ENCODE data around the gene TDRKH. TPM values are rescaled to one million over a fixed set of nuclear protein-coding genes. Genes with fewer than 3 reads are reported as not detected.

Gene TDRKH
- total RNA-seq, 1 donor from 2014 or later = 40.1 TPM

DNA sequence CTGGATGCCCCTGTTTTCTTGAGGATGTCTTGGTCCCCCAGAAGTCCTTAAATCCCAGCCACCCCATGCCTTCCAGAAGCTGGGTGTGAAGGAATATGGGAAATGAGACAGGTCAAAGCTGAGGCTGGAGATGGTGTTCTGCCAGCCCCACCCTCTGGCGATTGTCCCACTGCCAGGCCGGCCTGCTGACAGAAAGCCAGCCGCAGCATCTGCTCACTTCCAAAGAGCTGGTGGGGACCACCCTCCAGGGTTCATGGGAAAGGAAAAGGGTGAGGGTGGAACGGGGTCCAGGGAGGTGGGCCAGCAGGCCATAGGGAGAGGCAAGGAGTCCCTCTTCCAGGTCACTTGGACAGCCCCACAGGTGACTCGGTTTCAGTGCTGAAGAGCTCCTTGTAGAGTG, 16.8 kb upstream of the TDRKH start:
- H3K36me3 Mint-ChIP-seq (ENCODE audit: unreplicated experiment) = no peaks in the 10 kb centered on the region
- peaks cover 8% of the 10 kb centered on the region for H3K4me1 Mint-ChIP-seq (ENCODE audit: low read depth, unreplicated experiment)
- TF ChIP-seq CTCF (IDR thresholded peaks at IDR 0.05; ENCODE audit: partially characterized antibody, unreplicated experiment) = no peak
- H3K27ac Mint-ChIP-seq (ENCODE audit: unreplicated experiment) = no peak overlapping the region
- no peaks in the 10 kb centered on the region for H3K9me3 Mint-ChIP-seq (ENCODE audit: unreplicated experiment)
- H3K4me3 Mint-ChIP-seq (ENCODE audit: unreplicated experiment) = no peak overlapping the region
- H3K27me3 Mint-ChIP-seq (ENCODE audit: unreplicated experiment) = peaks cover 5% of the 10 kb centered on the region
- no peak for DNase-seq

GRCh38 chr1:151806170-151806569, 15.9 kb upstream of the TDRKH start:
- no peak overlapping the region for H3K4me3 Mint-ChIP-seq (ENCODE audit: unreplicated experiment)
- TF ChIP-seq CTCF (IDR thresholded peaks at IDR 0.05; ENCODE audit: partially characterized antibody, unreplicated experiment) = no peak
- no peaks in the 10 kb centered on the region for H3K9me3 Mint-ChIP-seq (ENCODE audit: unreplicated experiment)
- DNase-seq = no peak
- peaks cover 8% of the 10 kb centered on the region for H3K27me3 Mint-ChIP-seq (ENCODE audit: unreplicated experiment)
- H3K4me1 Mint-ChIP-seq (ENCODE audit: low read depth, unreplicated experiment) = peaks cover 4% of the 10 kb centered on the region
- H3K36me3 Mint-ChIP-seq (ENCODE audit: unreplicated experiment) = no peaks in the 10 kb centered on the region
- no peak overlapping the region for H3K27ac Mint-ChIP-seq (ENCODE audit: unreplicated experiment)

DNA sequence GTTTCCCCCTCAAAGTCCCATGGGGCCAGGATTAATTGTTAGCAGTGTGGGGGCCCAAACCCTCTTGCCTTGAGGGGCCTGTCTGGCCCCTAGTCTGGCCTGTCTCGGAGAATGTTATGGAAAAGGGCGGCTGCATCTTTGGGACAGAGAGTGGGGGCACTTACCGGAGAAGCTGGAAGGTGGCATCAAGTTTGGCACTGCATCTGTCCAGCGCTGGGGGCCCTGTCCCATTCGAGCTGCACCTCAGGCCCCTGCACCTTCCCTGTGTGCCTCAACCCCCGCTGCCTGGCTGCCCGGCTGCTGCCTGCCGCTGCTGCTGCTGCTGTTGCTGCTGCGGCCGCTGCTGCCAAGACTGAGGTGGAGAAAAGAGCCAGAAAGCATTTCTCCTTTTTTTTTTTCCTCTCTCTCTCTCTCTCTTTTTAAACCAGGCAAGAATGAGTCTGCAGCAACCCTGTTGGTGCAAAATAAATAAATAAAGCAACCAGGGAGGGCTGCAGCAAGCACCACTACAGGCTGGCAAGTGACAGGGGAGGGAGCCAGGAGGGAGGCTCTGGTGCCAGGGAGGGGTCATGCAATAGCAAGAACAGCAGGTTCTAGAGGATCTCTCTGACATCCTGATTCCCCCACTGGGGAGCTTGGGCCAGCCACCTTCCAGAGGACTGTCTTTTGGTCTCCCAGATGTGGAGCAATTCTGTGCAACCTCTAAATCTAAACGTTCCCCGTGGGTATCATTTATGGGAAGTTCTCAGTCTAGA, 14.9 kb upstream of the TDRKH start, which contains the start of gene LINGO4:
Gene LINGO4 (minus strand): TSS at position 354 of the 755 bp plus-strand sequence. CDS start 2,715 bp downstream, outside the sequence.
- H3K27me3 Mint-ChIP-seq (ENCODE audit: unreplicated experiment) = peaks cover 8% of the 10 kb centered on the region
- no peak within 1 kb of the TSS for H3K4me3 Mint-ChIP-seq (ENCODE audit: unreplicated experiment)
- H3K36me3 Mint-ChIP-seq (ENCODE audit: unreplicated experiment) = peaks cover under 1% of the 10 kb centered on the region
- no peaks in the 10 kb centered on the region for H3K4me1 Mint-ChIP-seq (ENCODE audit: low read depth, unreplicated experiment)
- DNase-seq = no peak
- H3K27ac Mint-ChIP-seq (ENCODE audit: unreplicated experiment) = no peak within 1 kb of the TSS
- TF ChIP-seq CTCF (IDR thresholded peaks at IDR 0.05; ENCODE audit: partially characterized antibody, unreplicated experiment) = no peak
- no peaks in the 10 kb centered on the region for H3K9me3 Mint-ChIP-seq (ENCODE audit: unreplicated experiment)

- Mint-ChIP-seq H3K4me3 (ENCODE audit: unreplicated experiment) (no peak overlapping the region), H3K27ac (ENCODE audit: unreplicated experiment) (no peak overlapping the region), H3K27me3 (ENCODE audit: unreplicated experiment) (peaks cover 15% of the 10 kb centered on the region), H3K36me3 (ENCODE audit: unreplicated experiment) (peaks cover 7% of the 10 kb centered on the region), H3K4me1 (ENCODE audit: low read depth, unreplicated experiment) (peaks cover 2% of the 10 kb centered on the region), H3K9me3 (ENCODE audit: unreplicated experiment) (peaks cover 2% of the 10 kb centered on the region)
- TF ChIP-seq CTCF (IDR thresholded peaks at IDR 0.05; ENCODE audit: partially characterized antibody, unreplicated experiment) = no peak
- no peak for DNase-seq
Observed at GRCh38 chr1:151803915-151804314, 13.6 kb upstream of the TDRKH start.

- TF ChIP-seq CTCF (IDR thresholded peaks at IDR 0.05; ENCODE audit: partially characterized antibody, unreplicated experiment) = no peak
- Mint-ChIP-seq H3K4me3 (ENCODE audit: unreplicated experiment) (no peak overlapping the region), H3K36me3 (ENCODE audit: unreplicated experiment) (peaks cover 7% of the 10 kb centered on the region), H3K27ac (ENCODE audit: unreplicated experiment) (no peak overlapping the region), H3K9me3 (ENCODE audit: unreplicated experiment) (peaks cover 2% of the 10 kb centered on the region), H3K4me1 (ENCODE audit: low read depth, unreplicated experiment) (peaks cover 2% of the 10 kb centered on the region), H3K27me3 (ENCODE audit: unreplicated experiment) (peaks cover 13% of the 10 kb centered on the region)
- DNase-seq = no peak
Observed at GRCh38 chr1:151803164-151803563, 12.9 kb upstream of the TDRKH start.

Data from glutamatergic neuron (in vitro differentiated cells).